ENCODE results near the gene PPARG. TPM values are rescaled to one million over a fixed set of nuclear protein-coding genes. Genes with fewer than 3 reads are reported as not detected.

Gene PPARG
- total and polyA plus RNA-seq, 2 of the 13 experiments (the other 11 are each of a cell fraction or from before 2014, with no cell fraction given), result 13.9 to 58.3 TPM

GRCh38 chr3:12452361-12453330, 163.8 kb downstream of the PPARG start (continued):
- TF ChIP-seq ZNF574 (CRISPR knock-in tag; IDR thresholded peaks at IDR 0.05), result peak; percentile 61
- TF ChIP-seq MAZ (IDR thresholded peaks at IDR 0.05; ENCODE audit: borderline replicate concordance, low read depth, low read length), result no peak
- TF ChIP-seq MAZ (CRISPR knock-in tag; IDR thresholded peaks at IDR 0.05; ENCODE audit: low read depth), result 0 out of 2 replicates have a peak, but pooled peaks have one; percentile 22
- TF ChIP-seq RARA (CRISPR knock-in tag; IDR thresholded peaks at IDR 0.05), result peak; percentile 83
- no peak for TF ChIP-seq NKX3-1 (CRISPR knock-in tag; IDR thresholded peaks at IDR 0.05)
- TF ChIP-seq ZNF513 (CRISPR knock-in tag; conservative IDR thresholded peaks at IDR 0.05), result no peak
- TF ChIP-seq NFYC (CRISPR knock-in tag; IDR thresholded peaks at IDR 0.05), result no peak
- TF ChIP-seq ZSCAN31 (CRISPR knock-in tag; IDR thresholded peaks at IDR 0.05; ENCODE audit: low read depth), result peak; percentile 72
- TF ChIP-seq NFE2L2 (IDR thresholded peaks at IDR 0.05; ENCODE audit: low read length), result no peak
- no peak for TF ChIP-seq SMAD1 (CRISPR knock-in tag; IDR thresholded peaks at IDR 0.05; ENCODE audit: borderline replicate concordance, low read depth)
- no peak for TF ChIP-seq ZNF672 (CRISPR knock-in tag; IDR thresholded peaks at IDR 0.05)
- TF ChIP-seq ZNF550 (CRISPR knock-in tag; IDR thresholded peaks at IDR 0.05; ENCODE audit: borderline replicate concordance), result no peak
- TF ChIP-seq TEF (CRISPR knock-in tag; IDR thresholded peaks at IDR 0.05), result no peak
- TF ChIP-seq ZNF24 (IDR thresholded peaks at IDR 0.05), result no peak
- TF ChIP-seq FOXA1 (IDR thresholded peaks at IDR 0.05), result no peak
- 0 out of 2 replicates have a peak, but pooled peaks have one; percentile 32 for TF ChIP-seq FOXA1 (CRISPR knock-in tag; IDR thresholded peaks at IDR 0.05)
- peak; percentile 72 for TF ChIP-seq ZMYM4 (CRISPR knock-in tag; IDR thresholded peaks at IDR 0.05)
- no peak for TF ChIP-seq ATF5 (CRISPR knock-in tag; IDR thresholded peaks at IDR 0.05; ENCODE audit: low read depth)
- no peak for TF ChIP-seq ZNF879 (CRISPR knock-in tag; IDR thresholded peaks at IDR 0.05)
- TF ChIP-seq NAIF1 (CRISPR knock-in tag; IDR thresholded peaks at IDR 0.05; ENCODE audit: borderline replicate concordance), result no peak

Measured in HepG2 (cell line).